CD4-positive, alpha-beta T cell treated with Interleukin-15 for 1 hour (primary cell): ENCODE measurements around the gene MAD1L1.
"Not testable (repeated sequence)": the region's sequence is repeated elsewhere in the genome, so short reads cannot be mapped to it uniquely, and the experiment has no call there.

Experiments used
- DNase-seq: peaks from one replicate; pipeline ENCODE4 v3.0.0-alpha.2; 2020

The MAD1L1 gene

DNA sequence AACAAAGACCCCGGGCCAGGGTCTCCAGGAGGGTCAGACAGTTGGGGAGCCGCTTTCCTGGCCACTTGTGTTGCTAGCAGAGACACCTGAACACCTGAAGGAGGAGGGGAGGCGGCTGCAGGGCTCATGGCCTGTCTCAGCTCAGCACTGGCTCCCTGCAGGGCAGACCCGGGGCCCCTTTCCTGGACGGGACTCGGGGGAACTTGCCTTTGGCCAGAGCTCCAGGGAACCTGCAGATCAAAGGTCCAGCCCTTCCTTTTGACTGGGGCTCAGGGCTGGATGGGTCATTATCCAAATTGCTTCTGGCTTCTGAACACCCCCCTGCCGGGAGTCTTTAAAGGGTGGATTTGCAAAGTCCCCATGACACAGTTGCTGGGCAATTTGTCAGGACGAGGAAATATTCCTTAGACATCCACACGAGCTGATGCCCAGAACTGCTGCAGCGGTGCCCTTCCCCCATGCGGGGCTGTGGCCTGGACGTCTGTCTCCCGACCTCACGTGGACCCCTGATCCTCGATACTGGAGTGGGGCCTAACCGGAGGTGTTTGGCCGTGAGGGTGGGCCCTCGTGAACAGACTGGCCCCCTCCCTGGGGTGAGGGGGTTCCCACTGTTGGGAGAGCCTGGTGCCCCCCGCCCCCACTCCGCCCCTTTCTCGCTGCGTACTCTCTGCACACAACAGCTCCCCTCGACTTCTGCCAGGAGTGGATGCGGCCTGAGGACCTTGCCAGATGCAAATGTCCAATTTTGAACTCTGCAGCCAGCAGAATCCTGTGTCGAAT, 368.4 kb downstream of the MAD1L1 start:
- no peak for DNase-seq

DNA sequence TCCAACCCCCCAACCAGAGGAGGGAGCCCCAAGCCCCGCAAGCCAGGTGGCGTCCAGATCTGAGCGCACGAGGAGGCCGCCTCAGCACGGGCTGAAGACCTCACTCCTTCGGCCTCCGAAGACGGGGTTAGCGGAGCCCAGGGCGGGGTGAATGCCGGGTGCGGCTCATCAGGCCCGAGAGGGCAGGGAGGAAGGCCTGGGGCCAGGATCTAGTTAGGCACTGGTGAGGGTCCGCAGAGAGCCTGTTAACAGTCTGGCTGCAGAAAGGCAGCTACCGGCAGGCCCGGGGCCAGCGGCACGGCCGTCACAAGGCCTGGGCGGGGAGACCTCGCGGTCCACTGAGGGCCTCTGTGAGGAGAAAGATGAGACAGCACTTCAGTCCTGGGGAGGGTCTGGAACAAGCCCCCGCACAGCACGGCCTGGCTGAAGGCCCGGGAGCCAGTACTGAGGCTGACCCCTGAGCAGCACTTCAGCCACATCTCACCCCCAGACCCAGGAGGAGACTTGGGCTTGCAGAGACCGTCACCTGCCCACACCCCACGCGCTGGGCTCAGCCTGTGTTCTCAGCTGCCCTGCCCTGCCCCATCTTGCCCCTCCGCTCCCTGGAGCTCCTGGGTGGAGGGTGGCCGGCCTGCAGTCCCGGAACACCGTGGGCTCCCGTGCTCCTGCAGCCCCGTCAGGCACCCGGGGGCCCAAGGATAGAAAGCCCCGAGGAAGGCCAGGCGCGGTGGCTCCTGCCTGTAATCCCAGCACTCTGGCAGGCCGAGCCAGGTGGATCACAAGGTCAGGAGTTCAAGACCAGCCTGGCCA, 369.4 kb downstream of the MAD1L1 start:
- DNase-seq, result no peak

DNA sequence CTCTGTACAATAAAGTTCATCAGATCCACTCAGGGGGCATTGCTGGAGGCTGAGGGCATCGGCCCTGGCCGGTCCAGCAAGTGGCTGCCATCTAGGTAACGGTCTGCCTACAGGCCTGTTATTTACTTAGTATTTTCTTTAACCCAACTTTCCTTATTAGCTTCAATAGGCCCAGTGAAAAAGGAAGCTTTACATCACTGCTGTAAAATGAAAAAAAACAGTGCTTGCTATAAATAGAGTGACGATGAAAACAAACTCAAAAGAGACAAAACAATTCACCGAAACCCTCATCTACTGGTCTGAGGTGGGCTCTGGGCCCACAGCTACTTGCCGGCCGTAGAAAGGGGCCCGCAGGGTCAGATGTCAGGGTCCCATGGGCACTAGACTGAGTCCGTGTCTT, 370.2 kb downstream of the MAD1L1 start:
- no peak for DNase-seq

DNA sequence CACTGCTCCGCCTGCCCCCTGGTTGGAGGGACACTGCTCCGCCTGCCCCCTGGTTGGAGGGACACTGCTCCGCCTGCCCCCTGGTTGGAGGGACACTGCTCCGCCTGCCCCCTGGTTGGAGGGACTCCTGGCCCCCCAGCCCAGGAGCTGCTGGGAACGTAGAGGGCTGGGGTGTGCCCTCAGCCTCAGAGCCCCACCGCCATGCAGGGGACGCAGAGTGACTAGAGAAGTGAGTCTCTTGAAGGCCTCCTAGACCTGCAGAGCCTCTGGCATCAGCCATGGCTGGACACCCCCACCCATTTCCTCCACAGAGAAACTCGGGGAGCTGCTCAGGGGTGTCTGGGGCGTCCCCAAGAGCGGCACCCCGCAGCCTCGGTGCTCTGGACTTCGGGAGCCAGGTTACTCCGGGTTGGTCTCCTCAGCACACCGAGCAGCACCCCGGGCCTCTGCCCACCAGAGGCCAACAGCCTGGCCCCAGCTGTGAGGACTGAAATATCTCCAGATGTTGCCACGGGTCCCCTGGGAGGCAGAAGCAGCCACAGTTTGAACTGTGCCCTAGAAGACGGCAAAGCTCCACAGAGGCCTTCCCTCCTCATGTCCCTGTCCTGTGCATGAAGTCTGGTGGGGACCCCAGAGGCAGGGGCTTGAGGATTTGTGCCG, 370.8 kb downstream of the MAD1L1 start:
- DNase-seq, result no peak

DNA sequence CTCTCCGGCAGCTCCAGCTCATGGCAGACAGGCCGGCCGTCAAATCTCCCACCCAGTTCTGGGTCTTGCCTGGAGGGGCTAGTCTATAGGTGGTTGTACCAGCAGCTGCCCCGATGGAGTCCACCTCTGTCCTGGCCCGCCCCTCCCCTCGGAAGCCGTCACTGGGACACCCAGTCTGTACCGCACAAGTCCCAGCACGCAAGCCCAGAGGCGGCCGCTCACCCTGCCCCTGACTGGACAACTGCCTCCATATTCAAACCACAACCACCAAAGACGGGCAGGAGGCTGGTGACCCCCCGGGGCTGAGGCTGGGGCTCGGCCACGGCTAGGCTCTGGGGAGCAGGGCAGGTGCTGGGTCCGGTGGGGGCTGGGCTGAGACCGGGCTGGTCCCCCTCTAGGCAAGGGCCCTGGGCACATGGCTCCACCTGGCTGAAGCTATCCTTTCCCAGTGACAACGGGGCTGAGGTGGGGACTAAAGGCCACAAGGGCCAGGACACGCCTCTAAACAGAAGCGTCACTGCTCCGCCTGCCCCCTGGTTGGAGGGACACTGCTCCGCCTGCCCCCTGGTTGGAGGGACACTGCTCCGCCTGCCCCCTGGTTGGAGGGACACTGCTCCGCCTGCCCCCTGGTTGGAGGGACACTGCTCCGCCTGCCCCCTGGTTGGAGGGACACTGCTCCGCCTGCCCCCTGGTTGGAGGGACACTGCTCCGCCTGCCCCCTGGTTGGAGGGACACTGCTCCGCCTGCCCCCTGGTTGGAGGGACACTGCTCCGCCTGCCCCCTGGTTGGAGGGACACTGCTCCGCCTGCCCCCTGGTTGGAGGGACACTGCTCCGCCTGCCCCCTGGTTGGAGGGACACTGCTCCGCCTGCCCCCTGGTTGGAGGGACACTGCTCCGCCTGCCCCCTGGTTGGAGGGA, 371.6 kb downstream of the MAD1L1 start:
- DNase-seq, result not testable (repeated sequence)

DNA sequence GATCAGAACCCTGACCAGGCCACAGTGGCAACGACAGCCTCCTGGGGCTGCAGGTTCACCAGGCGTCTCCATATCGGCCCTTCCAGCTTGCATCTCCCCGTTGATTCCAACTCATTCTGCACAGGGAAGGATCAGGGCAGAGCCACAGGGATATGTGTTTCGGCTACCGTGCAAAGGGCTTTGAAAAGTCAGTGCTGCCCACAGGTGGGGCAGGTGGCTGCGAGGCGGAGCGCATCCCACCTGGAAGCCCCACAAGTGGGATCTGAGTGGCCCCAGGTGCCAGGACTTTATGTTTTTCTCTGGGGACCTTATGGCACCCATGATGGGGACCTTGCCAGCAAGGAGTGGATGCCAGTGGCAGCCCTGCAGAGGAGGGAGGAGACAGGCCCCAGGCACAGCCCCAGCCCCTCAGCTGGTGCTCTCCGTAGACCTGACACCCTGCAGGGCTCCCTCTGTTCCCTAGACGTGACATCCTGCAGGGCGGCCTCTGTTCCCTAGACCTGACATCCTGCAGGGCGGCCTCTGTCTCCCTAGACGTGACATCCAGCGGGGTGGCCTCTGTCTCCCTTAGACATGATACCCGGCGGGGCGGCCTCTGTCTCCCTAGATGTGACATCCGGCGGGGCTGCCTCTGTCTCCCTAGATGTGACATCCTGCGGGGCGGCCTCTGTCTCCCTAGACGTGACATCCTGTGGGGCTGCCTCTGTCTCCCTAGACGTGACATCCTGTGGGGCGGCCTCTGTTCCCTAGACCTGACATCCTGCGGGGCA, 373.3 kb downstream of the MAD1L1 start:
- no peak for DNase-seq

DNA sequence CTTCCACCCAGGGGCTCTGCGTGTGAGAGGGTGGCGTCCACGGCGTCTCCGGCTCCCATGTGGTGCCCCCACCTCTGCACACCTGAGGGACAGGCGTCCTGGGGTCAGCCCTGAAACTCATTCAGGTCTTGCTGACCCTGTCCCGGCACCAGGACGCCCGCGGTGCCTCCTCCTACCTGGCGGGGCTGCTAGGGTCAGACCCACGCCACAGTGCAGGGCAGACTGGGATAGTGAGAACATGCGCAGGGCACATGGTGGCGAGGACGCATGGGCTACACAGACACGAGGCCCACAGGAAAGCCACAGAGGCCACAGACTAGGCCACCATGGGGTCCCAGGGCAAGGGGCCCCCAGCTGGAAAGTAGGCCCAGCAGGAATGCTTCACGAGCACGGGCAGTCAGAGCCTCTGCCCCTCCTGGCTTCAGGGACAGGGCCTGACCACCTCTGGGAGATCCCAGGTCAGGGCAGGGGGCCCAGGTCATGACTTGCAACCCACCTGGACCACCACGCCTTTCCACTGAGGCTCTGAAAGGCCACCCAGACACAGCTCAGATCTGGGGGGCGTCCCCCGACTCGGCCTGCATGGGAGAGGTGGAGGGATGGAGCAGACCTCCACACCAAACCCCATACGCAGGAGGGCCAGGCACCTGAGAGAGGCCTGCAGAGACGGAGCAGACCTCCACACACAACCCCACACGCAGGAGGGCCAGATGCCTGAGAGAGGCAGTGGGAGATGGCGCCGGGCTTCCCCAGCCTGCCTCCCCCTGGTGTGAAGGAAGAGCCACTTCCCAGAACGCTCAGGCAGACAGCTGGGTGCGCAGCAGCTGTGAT, 374.1 kb downstream of the MAD1L1 start:
- DNase-seq, result no peak

DNA sequence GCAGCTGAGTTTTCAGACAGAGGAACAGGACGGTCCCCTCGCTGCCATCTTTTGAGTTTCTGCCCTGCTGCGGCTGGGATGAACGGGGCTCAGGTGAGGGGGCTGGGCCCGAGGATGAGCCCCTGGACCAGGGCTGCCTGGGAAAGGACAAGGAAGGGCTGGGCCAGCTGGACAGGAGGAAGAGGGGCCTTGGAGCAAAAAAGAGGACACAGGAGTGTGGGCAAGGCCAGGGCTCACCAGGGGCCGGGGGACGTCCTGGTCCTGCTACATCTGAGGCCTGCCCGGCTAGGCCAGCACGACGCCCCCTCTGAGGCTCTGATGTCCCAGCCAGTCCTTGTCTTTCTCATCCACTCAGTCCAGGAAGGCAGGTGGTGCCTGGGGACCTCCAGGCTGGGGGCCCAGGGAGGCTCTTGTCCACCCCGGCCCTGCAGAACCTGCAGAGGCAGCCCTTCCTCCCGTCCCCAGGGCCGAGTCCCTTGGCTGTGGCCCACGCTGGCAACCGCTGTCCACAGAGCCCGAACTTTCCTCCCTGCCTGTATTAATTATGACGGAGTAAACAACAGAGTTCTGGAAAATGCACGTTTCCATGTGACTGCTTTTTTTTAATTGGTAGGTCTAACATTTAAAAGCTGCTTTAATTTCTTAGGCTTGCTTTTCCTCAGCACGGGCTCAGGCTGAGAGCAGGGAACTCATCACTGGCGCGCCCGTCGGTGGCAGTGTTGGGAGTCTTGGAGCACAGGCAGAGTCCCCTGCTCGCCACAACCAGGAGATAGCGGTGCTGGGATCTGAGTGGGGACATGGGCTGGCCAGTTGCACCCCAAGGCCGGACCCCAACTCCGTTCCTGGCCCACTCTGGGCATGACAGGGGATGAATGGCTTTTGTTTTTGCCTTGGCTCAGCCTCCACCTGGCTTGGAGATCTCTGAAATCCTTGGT, 375.0 kb downstream of the MAD1L1 start:
- DNase-seq, result peak; percentile 5

DNA sequence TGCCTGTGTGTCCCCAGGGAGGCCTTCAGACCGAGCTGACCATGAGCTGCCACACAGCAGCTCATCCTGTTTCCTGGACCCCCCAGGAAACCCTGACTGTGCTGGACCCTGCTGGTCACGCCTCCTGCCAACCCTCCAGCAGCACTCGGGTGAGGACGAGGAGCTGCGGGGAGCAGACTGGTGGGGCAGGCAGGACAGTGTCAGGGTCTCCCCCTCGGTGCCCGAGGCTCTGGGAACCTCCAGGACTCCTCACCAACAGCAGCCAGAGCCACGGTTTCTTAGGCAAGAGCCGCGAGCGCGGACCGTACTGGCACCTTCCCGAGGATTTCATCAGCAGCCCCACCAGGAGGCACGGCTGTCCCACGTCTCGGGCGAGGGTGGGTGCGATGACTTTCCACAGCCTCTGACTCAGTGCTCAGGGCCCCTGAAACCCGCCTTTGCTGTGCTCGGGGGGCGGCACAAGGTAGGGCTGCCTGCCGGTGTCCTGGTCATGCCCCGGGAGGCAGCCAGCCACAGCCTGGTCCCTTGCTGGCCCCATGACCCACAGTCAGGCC, 375.8 kb downstream of the MAD1L1 start:
- peak; percentile 13 for DNase-seq

DNA sequence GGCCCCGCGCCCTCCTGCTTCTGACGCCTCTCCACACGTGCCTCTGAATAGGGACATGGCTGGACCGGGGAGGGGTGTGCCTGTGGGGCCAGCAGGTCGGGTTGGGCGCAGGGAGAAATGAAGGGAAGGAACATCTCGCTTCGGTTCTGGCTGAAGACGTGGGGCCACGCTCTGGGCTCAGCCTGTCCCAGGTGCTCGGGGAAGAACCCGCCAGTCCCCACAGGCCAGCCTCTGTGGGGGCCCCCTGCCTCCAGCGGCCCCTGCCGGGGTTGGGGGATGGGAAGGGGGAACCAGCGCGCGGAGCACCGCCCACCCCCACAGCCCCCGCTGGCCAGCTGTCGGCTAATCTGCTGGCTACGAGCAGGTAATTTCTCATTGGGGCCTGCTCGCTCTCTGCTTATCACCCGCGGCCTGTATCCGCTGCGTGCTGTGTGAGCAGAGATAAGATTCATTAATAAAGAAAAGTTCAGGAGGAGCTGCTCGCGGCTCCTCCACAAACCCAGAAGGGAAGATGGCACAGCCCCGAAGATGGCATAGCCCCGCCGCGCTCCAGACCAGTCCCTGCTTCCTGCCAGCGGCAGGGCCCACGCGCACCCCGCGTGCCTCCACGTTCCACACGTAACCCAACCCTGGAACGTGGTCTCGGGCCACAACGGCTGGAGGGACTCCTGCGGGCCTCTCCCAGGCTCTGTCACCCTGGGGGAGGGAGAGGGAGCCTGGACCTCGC, 376.4 kb downstream of the MAD1L1 start:
- peak; percentile 15 for DNase-seq

DNA sequence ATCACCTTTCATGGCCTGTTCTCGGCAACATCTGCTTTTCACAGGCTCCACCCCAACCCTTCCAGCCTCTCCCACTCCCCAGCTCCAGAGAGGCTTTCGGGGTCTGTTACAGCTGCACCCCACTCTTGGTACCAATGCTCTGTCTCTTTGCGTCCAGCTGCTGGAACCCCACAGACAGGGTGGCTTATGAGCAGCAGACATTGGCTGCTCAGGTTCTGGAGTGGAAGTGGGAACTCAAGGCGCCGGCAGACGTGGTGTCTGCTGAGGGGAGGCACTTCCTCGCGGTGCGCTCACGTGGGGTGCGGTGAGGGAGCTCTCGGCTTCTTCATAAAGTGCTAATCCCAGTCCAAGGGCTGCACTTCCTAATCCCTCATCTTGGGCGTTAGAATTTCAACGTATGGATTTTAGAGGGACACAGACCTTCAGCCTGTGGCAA, 377.0 kb downstream of the MAD1L1 start:
- peak; percentile 15 for DNase-seq

DNA sequence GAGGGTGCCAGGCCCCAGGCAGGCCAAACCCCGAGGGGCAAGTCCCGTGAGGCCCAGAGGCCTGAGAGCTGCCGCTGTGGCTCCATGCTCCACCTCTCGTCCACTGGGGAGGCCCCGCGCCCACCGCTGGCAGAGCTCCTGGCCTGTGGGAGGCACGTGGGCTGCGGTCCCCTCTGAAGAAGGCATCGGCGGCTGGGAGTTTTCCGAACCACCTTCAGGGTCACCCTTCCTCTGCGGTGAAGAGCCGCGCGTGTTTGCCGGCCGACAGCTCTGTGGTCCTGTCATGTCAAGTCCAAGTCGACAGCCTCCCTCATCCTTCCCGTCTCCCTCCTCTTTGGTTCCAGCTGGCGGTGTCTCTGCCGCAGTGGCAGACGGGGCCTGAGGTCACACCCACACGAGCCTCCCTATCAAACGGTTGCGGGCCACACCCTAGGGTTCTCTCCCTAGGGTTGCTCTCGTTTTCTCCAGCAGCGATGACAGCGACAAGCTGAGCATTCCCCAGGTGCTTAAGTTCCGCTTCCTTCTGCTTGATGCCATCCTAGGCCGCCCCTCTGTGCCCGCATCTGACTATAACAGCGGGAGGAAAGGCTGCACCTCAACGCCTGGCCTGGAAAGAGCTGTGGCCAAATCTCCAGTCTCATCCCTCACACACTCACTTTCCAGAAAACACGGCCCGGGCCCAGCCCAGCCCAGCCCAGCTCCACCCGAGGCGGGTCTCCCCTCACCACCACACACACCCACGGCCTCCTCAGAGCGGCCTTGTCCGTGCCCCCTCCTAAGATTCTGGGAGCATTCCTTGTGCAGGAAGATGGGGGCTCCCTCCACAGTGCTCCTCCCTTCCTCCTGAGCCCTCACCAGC, 377.6 kb downstream of the MAD1L1 start:
- DNase-seq, result peak; percentile 6

DNA sequence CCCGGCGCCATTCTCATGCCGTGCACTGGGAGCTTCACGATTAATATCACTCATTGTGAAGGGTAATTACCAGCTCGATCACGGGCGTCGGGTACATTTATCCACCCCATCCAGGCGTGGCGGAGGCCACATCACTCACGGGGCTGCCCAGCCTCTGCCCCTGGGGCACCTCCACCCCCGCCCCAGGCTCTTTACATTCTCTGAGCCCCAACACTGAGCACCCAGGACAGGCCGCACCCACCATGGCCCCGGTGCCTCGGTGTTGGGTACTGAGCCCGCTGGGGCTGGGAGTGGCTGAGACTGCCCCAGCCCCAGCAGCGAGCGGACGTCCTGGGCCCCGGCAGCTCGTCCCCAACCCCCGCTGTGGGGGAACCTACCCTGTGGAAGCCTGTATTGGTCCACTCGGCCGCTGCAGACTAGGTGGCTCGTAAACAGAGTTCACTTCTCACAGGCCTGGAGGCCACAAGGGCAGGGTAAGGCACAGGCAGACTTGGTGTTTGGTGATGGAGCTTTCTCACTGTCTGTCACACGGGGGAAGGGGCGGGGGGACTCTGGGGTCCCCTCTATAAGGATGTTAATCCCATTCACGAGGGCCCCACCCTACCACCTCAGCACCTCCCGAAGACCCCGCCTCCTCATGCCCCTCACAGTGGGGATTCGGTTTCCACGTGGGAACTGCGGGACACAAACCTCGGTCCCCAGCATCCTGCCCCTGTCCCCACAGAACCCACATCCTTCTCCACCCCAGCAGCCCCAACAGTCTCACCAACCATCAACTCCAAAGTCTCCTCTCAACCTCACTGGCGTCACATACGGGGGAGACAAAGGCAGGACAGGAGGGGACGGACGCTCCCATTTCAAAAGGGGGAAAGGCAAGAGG, 378.5 kb downstream of the MAD1L1 start:
- peak; percentile 16 for DNase-seq

DNA sequence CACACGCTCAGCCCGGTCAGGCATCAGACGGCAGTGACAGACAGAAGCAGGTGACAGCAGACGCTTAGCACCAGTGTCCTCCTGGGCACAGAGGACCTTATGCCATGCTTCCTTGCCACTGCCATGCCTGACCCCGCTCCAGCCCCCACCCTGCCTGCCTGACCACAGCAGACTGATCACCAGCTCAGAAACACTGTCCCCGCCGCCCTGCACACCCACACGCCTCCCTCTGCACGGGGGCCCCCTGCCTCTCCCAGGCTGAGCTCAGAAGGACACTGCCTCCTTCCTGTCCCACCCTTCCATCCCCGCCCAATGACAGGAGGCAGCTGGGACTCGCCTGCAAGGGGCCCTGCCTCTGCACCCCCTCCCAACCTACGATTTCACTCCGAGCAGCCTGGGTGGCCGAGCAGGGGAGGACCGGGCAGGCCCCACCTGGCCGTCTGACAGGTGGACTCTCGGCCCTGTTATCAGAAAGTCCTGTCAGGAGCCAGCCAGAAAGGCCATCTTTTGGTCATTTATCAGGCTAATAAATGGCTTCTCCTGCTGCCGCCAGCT, 379.2 kb downstream of the MAD1L1 start:
- peak; percentile 14 for DNase-seq

DNA sequence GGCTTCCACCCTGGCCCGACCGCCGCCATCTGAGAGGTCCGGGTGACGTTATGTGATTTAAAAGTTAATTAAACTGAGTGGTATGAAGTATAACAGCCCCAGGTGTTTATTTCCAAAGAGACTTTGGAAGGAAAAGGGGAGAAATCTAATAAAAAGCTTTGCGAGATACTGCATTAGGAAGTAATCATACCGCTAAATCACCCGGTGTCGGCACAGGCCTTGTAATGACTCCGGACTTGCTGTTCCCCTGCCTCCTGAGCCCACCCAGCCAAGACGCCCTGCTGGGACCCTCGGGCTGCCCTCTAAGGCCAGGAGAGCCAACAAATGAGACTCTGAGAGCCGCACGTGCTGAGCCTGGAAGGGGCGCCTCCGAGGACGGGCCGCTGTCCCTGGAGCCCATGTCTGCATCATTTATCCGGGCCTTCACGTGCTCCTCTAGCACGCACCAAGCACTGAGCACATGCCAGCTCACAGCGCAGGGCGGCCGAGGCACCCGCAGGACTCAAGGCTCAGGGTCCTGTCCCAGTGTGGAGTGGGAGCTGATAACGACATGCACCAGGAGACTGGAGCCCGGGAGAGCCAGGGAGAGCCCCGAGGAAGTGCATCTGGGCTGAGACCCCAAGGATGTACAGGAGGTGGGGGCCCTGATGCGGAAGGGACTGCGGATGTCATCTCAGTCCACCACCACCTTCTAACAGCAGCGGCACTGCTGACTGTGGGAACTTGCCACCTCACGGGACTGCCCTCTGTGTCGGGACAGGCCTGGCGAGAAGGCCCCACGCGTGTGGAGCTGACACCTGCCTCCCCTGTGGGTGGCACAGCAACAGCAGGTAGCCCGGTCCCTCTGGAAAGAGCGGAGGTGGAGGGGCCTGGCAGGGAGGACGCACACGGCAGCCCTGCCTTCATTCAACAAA, 380.0 kb downstream of the MAD1L1 start:
- peak; percentile 15 for DNase-seq
